Hematopoietic multipotent progenitor cell treated with erythropoietin and hydrocortisone succinate and interleukin-3 and kit ligand, for 4 days (in vitro differentiated cells): ENCODE results near the gene E2F2.
"Not testable (repeated sequence)": the region's sequence is repeated elsewhere in the genome, so short reads cannot be mapped to it uniquely, and the experiment has no call there.

Experiments used
- DNase-seq: peaks from one replicate; pipeline ENCODE4 v3.0.0-alpha.2; 2015

The E2F2 gene

DNA sequence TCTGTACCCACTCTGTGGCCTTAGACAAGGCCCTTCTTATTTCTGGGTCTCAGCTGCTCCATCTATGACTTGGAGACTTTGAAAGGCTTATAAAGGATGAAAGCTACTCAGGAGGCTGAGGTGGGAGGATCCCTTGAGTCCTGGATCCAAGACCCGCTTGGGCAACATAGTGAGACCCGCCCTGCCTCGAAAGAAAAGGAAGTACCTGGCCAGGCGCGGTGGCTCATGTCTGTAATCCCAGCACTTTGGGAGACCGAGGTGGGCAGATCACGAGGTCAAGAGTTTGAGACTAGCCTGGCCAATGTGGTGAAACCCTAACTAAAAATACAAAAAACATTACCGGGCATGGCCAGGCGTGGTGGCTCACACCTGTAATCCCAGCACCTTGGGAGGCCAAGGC is 14.8 kb upstream of the E2F2 start:
- DNase-seq = no peak

DNA sequence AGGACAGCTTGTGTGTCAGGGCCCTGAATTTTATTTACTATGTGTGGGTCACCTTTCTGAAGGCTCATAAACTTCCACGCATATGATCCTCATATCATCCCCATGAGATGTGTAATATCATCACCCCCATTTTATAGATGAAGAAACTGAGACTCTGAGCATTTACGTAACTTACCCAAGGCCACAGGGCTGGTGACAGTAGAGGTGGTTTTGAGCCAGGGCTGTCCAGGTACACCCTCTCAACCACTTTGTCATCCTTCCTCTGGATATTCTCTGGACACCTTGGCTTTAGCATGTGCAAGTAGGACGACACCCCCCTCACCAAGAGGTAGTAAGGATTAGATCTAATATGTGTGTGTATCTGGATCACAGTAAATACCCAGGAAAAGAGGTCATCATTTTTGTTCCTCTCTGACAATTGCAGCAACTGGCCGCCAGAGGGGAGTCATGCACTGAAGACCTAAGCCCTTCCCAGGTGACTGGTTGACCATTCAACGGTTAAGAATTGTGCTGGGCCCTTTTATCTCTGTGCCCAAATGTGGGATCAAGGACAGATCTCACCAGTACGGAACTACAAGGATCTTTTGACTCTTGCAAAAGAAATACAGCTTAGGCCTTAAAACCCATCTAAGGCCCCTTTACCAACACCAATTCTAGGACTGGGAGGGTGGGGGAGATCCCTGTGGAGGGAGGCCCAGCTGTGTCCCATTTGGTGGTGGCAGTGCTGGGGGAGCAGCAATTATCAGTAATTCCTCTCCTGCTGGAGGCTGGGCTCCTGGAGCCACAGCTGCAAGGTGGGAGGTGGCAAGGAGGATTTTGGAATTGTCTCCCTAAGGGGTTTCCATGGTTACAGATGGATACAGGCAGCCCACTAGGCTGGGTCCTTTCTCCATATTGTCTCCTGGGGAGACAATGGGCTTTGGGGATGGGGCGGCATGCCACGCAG is 13.7 kb upstream of the E2F2 start:
- DNase-seq = peak; percentile 88

GRCh38 chr1:23543707-23544443 is 12.8 kb upstream of the E2F2 start:
- no peak for DNase-seq

DNA sequence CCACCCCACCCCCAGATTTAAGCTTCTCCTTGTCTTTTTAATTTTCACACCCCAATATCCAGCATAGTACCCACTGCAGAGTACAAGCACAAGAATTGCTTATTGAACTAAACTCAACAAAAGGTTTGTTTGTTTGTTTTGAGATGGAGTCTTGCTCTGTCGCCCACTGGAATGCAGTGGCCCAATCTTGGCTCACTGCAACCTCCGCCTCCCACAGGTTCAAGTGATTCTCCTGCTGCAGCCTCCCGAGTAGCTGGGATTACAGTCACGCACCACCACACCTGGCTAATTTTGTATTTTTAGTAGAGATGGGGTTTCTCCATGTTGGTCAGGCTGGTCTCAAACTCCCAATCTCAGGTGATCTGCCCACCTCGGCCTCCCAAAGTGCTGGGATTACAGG is 11.9 kb upstream of the E2F2 start:
- not testable (repeated sequence) for DNase-seq

DNA sequence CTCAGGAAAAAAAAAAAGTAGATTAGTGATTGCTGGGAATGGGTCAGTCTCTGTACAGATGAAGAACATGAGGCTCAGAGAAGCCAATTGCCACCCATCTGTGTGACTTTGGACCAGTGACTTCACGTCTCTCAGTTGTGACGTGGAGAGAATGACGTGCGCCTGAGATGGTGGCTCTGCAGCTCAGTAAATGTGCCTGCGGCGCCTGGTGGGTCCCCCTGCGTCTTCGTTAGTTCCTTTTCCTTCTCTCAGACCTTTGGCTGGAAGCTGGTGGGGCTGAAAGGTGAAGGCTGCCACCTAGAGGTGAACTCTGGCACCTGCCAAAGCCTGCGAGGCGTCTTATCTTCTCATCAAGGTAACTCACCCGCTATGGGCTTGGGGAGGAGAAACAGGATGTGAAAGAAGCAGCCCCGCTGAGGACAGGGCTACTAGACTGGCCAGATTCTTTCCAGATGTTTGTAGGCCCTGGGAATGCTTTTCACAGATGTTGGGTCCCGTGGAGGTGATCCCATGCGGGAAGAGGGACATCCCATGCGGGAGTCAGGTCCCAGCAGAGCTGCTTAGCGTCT is 8.7 kb upstream of the E2F2 start:
- DNase-seq = peak; percentile 97

- DNase-seq = no peak
Observed at GRCh38 chr1:23537296-23537973, 6.4 kb upstream of the E2F2 start.

- peak; percentile 87 for DNase-seq
Observed at GRCh38 chr1:23533246-23534023, 2.4 kb upstream of the E2F2 start.

GRCh38 chr1:23531562-23532094 is 595 bp upstream of the E2F2 start:
- DNase-seq = no peak

DNA sequence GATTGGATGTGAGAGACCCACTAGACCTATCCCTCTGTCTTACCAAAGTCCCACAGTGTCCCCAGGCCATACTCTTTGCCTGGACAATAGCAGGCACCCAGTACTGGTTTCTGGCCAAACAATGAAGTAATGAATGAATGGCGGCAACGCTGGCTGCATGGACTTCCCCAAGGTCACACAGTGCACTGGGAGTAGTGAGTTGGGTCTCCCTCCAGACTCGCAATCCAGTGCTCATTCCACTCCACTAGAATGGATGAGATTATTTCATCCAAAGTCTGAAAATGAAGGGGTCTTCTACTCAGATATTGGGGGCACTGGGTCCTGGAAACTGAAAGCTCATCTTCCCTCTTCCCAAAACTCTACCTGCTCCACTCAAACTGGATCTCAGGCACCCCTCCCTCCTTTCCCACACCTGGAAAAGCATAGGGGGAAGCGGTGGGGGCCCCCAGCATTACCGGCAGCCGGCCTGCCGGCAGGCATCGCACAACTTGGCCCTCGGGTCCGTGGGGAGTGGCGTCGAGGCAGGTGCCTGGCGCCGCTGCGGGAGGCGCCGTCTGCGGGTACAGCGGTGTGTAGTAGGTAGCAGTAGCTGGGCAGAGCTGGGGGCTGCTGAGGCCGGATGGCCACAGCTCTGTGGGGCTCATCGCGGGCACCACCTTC is 816 bp downstream of the E2F2 start:
- peak; percentile 44 for DNase-seq

DNA sequence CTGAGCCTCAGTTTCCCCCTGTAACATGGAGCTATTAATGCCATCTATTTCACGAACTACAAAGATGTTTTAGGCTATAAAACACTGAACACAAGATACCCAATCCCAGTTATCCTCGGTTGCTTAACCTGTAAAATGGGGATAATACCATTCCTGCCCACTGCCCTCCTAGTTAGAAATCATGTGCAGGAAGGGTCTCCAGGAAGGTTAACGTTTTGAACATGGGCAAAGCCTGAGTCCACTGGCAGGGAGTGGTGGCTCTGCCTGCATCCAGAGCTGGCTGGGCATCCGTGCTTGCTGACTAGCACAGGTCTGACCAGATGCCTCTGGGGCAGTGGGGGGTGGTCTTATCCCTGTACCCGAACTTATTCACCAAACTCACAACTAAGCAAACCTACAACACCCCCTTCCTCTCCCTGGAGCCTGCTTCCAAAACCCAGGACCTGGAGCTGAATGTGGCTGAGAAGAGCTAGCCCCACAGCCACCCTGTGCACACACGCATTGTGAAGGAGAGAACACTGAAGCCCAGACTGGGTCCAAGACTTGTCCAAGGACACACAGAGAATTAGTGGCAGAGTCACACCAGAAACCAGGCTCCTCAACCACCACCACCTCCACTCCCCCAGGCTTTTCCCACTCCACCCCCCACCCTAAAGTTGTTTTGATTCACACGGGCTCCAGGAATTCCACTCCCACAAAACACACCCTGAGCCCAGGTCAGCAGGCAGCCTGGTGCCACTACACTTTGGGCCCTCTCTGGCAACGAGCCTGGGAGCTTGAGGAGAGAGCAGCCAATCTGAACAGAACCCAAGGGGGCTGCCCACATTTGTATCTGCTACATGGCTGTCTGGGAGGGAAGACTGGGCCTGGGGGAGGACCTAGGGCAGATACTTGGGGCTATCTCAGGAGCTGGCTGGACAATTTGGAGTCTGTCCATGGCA is 1.6 kb downstream of the E2F2 start:
- DNase-seq = peak; percentile 55

DNA sequence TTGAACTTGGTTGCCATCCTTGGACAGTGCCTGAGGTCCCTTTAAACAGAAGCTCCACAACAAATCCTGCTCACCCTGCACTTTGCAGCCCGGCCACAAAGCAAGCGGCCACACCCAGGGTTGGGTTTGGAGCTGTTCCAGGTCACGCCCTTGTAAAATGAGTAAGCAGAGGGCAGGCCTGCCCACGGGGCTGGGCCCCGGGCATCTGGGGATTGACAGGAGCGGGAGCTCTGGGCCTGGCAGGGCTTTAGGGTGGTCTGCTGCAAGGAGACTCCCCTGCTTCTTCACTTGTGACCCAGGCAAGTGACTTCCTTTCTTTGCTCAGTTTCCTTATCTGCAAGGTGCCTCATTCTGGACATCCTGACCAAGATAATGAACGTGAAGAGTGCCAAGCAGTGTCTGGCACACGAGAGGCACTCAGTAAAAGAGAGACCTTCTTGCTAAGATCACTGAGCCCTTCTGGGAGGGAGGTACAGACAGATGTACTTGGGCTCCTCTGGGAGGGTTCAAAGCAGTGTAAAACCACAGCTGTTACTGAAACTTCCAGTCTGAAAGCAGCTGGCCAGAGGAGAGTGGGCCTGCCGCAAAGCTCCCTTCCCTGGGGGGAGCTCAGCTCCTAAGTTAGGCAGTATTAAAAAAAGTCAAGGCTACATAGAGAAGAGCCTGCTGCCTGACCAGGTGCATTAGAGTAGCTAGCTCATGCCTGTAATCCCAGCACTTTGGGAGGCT is 2.6 kb downstream of the E2F2 start:
- peak; percentile 98 for DNase-seq

GRCh38 chr1:23527900-23528249 is 3.2 kb downstream of the E2F2 start:
- no peak for DNase-seq

DNA sequence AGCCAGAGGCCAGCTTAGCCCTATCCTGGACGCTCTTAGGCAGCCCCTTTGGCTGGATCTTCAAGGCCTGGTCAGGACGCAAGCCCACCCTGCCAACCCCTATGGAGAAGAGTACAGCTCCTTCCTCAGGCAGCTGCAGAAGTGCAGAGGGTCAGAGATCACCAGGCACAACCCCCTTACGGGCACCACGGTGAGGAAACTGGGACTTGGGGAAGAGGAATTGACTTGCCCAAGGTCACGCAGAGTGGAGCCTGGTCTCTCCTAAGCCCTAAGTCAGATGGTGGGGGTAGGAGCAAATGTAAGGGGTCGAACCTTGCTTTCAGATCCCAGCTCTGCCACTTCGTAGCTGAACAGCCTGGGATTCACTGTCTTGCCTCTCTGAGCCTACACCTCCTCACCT is 3.7 kb downstream of the E2F2 start:
- DNase-seq = no peak

- DNase-seq = no peak
Observed at GRCh38 chr1:23526329-23527041, 4.5 kb downstream of the E2F2 start.

DNA sequence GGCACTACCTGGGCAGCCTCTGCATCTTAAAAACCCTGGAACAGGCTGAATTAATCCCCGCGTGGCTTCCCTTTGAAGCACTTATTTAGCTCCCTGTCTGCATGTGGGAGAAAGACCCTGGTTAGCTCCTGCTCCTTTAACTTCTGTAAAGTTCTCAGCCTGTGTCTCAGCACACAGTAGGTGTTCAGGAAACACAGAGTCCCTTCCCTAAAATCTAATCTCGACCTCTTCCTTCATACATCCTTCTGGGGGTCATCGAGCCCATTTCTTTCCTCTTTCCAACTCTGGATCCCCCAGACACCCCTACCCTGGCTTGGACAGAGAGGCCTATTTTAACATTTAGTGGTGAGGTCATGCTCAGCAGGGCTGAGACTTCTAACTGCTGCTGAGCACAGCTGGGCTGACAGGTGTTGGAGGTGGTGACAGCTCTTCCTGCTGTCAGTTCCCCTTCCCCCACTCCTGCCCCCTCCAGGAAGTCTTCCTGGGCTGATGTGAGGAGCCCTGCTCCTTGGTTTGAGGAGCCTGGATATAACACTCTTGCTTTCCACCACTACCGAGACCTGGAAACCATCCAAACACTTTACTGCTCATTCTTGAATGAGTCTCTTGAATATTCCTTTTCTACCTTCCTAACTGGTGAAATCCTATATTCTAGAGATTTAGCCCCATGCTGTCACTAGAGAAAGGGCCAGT is 5.3 kb downstream of the E2F2 start:
- no peak for DNase-seq

DNA sequence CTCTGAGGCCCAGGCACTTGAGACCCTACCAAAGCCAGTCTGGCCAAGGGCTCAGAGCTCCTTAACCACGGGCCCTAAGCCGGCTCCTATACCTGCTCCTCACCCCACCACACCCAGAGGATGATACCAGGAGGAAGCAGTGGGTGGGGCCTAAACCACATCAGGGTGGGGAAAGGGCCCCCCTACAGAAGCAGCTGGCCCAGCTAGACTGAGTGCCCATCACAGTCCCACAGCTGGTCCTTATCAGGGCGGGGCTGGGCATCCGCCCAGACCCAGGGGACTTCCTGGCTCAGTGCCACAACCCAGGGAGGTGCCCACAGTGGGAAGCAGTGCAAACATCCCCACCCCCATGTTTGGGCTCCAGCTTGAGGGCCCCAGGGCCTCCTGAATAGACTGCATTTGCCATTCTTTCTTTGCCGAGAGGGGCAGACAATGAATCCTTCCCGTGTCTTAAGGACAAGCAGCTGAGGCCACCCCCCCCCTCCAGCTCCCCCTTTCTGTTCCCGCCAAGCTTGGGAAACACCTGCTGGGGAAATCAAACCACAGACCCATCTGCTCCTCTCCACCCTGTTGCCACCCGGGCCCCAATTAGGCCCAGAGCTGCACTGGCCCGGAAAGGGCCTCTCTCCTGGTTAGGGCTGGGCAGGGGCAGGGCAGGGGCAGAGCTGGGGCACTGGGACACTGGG is 6.2 kb downstream of the E2F2 start:
- peak; percentile 96 for DNase-seq

DNA sequence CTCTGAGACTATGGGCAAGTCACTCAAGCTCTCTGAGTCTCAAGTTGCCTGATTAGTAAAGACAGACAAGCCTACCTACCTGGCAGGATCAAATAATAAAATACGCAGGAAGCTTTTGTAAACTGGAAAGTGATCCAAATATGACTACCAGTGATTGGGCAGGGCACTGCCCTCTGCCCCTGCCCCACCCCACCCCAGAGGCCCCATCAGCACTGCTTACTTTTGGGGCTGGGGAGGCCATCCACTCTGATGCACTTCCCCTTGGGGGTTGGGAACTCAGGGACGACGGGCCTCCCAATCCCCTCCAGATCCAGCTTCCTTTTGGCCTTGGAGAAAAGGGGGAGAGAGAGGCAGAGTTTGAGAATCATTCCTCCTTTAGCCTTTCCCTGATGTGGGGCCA is 6.9 kb downstream of the E2F2 start:
- DNase-seq = no peak
